Activated CD4-positive, alpha-beta T cell treated with anti-CD3 and anti-CD28 coated beads, Interleukin-2, Interleukin-6, amounts not matched to agents 100 ng/mL and 50 ng/mL, durations not matched to agents 16 hours and 8 hours (primary cell): Measurements from ENCODE around the gene PDCD7.
A peak's percentile ranks its signal among the peaks of the same experiment; 100 is the strongest.
"Not testable (repeated sequence)": the region's sequence is repeated elsewhere in the genome, so short reads cannot be mapped to it uniquely, and the experiment has no call there.

ENCODE experiments used
- DNase-seq: peaks from one replicate; pipeline ENCODE4 v3.0.0-alpha.2; 2020

PDCD7 gene

GRCh38 chr15:65115086-65115485 is 18.5 kb downstream of the PDCD7 start, which contains the start of gene UBAP1L:
UBAP1L (minus strand) TSS chr15:65115200; CDS start chr15:65106215, 8,985 bp downstream.
- no peak for DNase-seq

- no peak for DNase-seq
These were observed 22.8 kb downstream of the PDCD7 start for GRCh38 chr15:65110676-65111292.

GRCh38 chr15:65106011-65106590 is 27.5 kb downstream of the PDCD7 start:
- DNase-seq = peak; percentile 16

- no peak for DNase-seq
These were observed 28.6 kb downstream of the PDCD7 start for GRCh38 chr15:65105038-65105437.

GRCh38 chr15:65102912-65103311 is 30.7 kb downstream of the PDCD7 start:
- no peak for DNase-seq

GRCh38 chr15:65101891-65102708 is 31.5 kb downstream of the PDCD7 start:
- DNase-seq = no peak

GRCh38 chr15:65101411-65101890 is 32.2 kb downstream of the PDCD7 start:
- peak; percentile 61 for DNase-seq

- DNase-seq = no peak
These were observed 33.2 kb downstream of the PDCD7 start for GRCh38 chr15:65100442-65100841.

- not testable (repeated sequence) for DNase-seq
These were observed 33.8 kb downstream of the PDCD7 start for GRCh38 chr15:65099801-65100200.

GRCh38 chr15:65099336-65099735 is 34.3 kb downstream of the PDCD7 start:
- DNase-seq = no peak

GRCh38 chr15:65097651-65098263 is 35.9 kb downstream of the PDCD7 start:
- DNase-seq = no peak

GRCh38 chr15:65096481-65097385 is 36.9 kb downstream of the PDCD7 start:
- DNase-seq = no peak

GRCh38 chr15:65095747-65096104 is 37.9 kb downstream of the PDCD7 start:
- no peak for DNase-seq

- DNase-seq = no peak
These were observed 38.4 kb downstream of the PDCD7 start for GRCh38 chr15:65095011-65095746.

GRCh38 chr15:65094294-65094995 is 39.2 kb downstream of the PDCD7 start:
- DNase-seq = no peak

GRCh38 chr15:65093793-65094170 is 39.8 kb downstream of the PDCD7 start:
- not testable (repeated sequence) for DNase-seq

GRCh38 chr15:65092911-65093792 is 40.5 kb downstream of the PDCD7 start:
- no peak for DNase-seq

GRCh38 chr15:65091946-65092770 is 41.5 kb downstream of the PDCD7 start:
- no peak for DNase-seq
